Choroid plexus epithelial cell (primary cell): ENCODE measurements around the gene WAPL.

Source experiments
- DNase-seq: peaks from one replicate; pipeline ENCODE4 v3.0.0-alpha.2; 2010; ENCODE audit warnings: low read depth
- H3K4me3 ChIP-seq: 2 replicates; pipeline ENCODE4 v1.5.1; 2011; ENCODE audit warnings: low read depth, mild to moderate bottlenecking, control low read depth, low read length, moderate library complexity
- TF ChIP-seq, protein P1 (sequence below): conservative IDR thresholded peaks from 2 replicates; pipeline ENCODE4 v1.5.1; 2011; ENCODE audit warnings: low read depth, mild to moderate bottlenecking, control low read depth, inconsistent platforms, low read length, moderate library complexity

WAPL gene

DNA sequence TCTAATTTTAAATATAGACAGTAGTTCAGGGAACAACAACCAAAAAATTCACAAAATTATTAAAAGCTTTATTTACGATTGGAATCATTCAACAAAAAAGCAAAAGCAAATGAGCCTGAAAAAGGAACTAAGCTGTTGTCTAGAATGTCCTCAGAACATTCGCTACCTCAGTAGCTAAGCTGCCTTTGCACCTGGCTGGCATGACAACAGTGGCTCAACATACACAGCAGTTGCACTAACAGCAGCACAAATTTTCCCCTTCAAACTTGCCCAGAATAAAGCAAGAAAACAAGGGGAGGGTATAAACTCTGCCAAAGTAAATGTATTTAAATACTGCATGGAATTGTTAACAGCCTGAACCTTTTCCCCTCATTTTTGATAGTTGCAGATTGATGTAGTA lies 84.6 kb downstream of the WAPL start:
- H3K4me3 ChIP-seq: no peak overlapping the region
- no peak for DNase-seq
- TF ChIP-seq, protein P1, sequence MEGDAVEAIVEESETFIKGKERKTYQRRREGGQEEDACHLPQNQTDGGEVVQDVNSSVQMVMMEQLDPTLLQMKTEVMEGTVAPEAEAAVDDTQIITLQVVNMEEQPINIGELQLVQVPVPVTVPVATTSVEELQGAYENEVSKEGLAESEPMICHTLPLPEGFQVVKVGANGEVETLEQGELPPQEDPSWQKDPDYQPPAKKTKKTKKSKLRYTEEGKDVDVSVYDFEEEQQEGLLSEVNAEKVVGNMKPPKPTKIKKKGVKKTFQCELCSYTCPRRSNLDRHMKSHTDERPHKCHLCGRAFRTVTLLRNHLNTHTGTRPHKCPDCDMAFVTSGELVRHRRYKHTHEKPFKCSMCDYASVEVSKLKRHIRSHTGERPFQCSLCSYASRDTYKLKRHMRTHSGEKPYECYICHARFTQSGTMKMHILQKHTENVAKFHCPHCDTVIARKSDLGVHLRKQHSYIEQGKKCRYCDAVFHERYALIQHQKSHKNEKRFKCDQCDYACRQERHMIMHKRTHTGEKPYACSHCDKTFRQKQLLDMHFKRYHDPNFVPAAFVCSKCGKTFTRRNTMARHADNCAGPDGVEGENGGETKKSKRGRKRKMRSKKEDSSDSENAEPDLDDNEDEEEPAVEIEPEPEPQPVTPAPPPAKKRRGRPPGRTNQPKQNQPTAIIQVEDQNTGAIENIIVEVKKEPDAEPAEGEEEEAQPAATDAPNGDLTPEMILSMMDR: no peak

DNA sequence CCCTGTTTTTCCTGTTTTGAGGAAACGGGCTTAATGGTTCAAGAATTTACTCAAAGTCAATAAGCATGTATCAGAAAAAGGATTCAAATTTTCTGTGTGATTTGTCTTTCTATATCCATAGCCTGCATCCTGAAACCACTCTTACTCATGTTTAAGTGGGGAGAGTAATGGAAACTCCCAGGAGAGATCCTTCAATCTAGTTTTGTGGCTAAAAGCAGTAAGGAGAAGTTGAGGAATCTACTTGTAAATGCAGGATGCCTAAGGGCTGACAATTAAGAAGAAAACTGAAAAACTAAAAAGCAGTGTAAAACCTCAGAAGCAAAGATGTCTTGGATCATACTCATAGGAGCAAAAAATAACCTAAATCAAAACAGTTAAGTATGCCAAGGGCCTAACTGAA lies 86.9 kb downstream of the WAPL start:
- TF ChIP-seq, protein P1: no peak
- DNase-seq: no peak
- no peak overlapping the region for H3K4me3 ChIP-seq

DNA sequence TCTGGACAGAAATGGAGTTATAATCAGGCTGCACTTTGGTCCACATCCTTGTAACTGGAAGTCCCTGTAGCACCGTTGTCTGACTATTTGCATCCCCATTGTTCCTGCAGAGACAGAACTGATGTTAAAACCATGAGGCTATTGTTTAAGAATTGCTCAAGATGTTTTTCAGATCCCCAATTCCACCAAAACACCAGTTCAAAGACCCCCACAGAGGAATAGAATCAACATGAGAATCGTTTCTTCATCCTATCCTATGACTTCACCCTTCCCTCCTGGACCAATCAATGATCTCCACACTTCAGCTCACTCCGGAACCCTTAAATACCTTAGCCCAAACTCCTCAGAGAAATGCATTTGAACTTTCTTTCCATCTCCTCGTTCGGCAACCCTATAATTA lies 97.9 kb downstream of the WAPL start:
- TF ChIP-seq, protein P1: no peak
- no peak for DNase-seq
- H3K4me3 ChIP-seq: no peak overlapping the region

DNA sequence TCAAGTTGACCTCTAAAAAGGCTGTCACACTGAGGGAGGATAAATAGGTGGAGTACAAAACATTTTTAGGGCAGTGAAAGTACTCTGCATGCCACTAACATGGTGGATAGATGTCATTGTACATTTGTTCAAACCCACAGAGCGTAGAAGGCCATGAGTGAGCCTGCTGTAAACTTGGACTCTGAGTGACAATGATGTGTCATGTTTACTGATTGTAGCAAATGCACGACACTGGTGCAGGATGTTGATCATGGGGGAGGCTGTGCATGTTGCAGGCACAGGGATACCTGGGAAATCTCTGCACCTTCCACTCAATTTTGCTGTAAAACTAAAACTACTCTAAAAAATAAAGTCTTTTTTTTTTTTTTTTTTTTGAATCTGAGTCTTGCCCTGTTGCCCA lies 102.5 kb downstream of the WAPL start:
- DNase-seq: no peak
- TF ChIP-seq, protein P1: no peak
- no peak overlapping the region for H3K4me3 ChIP-seq

DNA sequence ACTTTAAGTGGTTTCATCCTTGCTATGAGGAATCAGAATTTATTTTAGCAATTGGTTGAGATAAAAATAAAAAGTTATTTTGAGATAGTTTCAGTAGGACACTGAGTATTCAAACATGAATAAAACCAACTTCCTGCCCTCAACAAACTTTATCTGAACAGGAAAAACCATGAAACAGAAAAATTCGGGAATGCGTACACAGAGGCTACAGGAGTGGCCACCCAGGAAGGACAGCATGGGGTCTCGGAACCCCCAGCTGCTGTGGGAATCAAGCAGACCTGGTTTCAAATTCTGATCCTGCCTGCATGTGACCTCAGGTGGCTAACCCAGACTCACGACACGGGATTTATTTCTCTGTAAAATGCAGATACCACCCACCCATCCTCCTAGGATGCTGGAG lies 106.0 kb downstream of the WAPL start:
- TF ChIP-seq, protein P1: no peak
- H3K4me3 ChIP-seq: no peak overlapping the region
- DNase-seq: no peak

DNA sequence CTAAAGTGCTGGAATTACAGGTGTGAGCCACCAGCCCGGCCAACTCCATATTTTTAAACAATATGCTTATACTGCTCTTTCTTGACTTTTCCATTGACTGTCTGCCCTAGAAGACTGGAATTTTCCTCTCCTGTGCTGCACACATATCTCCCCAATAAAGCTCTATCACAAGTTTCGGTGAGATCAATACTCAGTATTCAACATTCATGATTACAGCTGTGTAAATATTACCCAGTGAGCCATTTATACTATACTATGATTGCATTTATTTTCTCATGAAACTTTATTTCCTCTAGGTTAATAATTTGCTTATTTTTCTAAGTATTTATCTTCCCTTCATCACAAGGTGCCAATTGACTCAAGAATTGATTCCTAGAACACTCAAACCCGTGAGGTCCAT lies 106.5 kb downstream of the WAPL start:
- no peak overlapping the region for H3K4me3 ChIP-seq
- no peak for DNase-seq
- TF ChIP-seq, protein P1: no peak

DNA sequence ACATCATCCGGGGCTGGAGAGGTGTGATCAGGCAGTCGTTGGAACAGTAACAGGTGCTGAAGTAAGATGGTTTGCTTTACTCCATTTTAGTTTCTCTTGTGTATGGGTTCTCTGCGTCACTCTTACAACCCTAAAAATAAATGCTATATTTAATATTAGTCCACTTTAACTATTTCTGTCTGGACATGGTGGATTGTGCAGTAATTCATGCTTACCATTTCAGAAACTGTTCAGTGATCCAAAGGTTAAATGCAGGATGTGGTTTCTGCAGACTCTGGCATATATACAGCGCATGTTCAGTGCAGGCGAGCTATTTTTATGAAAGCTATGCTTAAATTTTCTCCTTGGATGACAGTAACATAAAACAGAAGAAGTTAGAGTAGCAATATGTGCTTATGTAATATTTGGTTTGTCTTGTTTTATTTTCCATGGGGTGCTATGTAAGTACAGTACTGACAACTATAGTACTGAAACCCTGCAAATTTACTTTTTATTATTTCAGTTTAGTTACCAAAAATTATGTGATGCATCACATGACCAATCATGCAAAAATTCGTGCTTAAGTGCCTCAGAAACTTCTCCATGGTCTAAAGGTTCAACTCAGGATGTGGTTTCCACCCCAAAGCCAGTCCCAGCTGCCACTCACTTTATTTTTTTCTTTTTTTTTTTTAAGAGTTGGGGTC lies 108.4 kb downstream of the WAPL start:
- TF ChIP-seq, protein P1: no peak
- no peak overlapping the region for H3K4me3 ChIP-seq
- DNase-seq: peak; percentile 74
